ENCODE results near the gene GNB1. TPM values are rescaled to one million over a fixed set of nuclear protein-coding genes. Genes with fewer than 3 reads are reported as not detected.

The GNB1 gene
- total RNA-seq, 1 donor from 2014 or later: 170 TPM

GRCh38 chr1:1836119-1836518 is 54.8 kb downstream of the GNB1 start:
- Histone ChIP-seq H3K4me1 (peaks cover 3 to 18% of the 10 kb centered on the region in 2 donors), H3K9me3 (no peaks in the 10 kb centered on the region), H3K27me3 (no peaks in the 10 kb centered on the region), H3K4me3 (no peak overlapping the region), H3K36me3 (peaks cover 0 to 13% of the 10 kb centered on the region in 2 donors), H3K27ac (no peak overlapping the region)
- TF ChIP-seq CTCF (IDR thresholded peaks at IDR 0.05): no peak
- no peak for DNase-seq (ENCODE audit: low spot score in 2 of 2)
- intact Hi-C loops (cut with DNase I): no loop called here

GRCh38 chr1:1835546-1835945 is 55.3 kb downstream of the GNB1 start:
- intact Hi-C loops (cut with DNase I): no loop called here
- no peak for TF ChIP-seq CTCF (IDR thresholded peaks at IDR 0.05)
- H3K4me1 ChIP-seq: peaks cover 3 to 15% of the 10 kb centered on the region in 2 donors

GRCh38 chr1:1833916-1834325 is 57.0 kb downstream of the GNB1 start:
- Histone ChIP-seq H3K27ac (no peak overlapping the region), H3K27me3 (no peaks in the 10 kb centered on the region), H3K36me3 (peaks cover 0 to 18% of the 10 kb centered on the region in 2 donors), H3K4me1 (peaks cover 0 to 6% of the 10 kb centered on the region in 2 donors), H3K9me3 (no peaks in the 10 kb centered on the region), H3K4me3 (no peak overlapping the region)
- no peak for DNase-seq (ENCODE audit: low spot score in 2 of 2)
- TF ChIP-seq CTCF (IDR thresholded peaks at IDR 0.05): no peak
- intact Hi-C loops (cut with DNase I): no loop called here

More at GRCh38 chr1:1835546-1835945, 55.3 kb downstream of the GNB1 start:
- Histone ChIP-seq H3K36me3 (peaks cover 0 to 13% of the 10 kb centered on the region in 2 donors), H3K4me3 (no peak overlapping the region), H3K9me3 (no peaks in the 10 kb centered on the region), H3K27me3 (no peaks in the 10 kb centered on the region), H3K27ac (no peak overlapping the region)
- no peak for DNase-seq (ENCODE audit: low spot score in 2 of 2)

- H3K36me3 ChIP-seq: peaks cover 0 to 18% of the 10 kb centered on the region in 2 donors
- no peak overlapping the region for H3K4me3 ChIP-seq
- no peaks in the 10 kb centered on the region for H3K9me3 ChIP-seq
- H3K4me1 ChIP-seq: peaks cover 0 to 6% of the 10 kb centered on the region in 2 donors
- no peak overlapping the region for H3K27ac ChIP-seq
- no peak for DNase-seq (ENCODE audit: low spot score in 2 of 2)
- intact Hi-C loops (cut with DNase I): no loop called here
- H3K27me3 ChIP-seq: no peaks in the 10 kb centered on the region
- TF ChIP-seq CTCF (IDR thresholded peaks at IDR 0.05): no peak
Observed at GRCh38 chr1:1833456-1833855, 57.4 kb downstream of the GNB1 start.

GRCh38 chr1:1832820-1833219 is 58.1 kb downstream of the GNB1 start:
- intact Hi-C loops (cut with DNase I): no loop called here

More at GRCh38 chr1:1832820-1833219, 58.1 kb downstream of the GNB1 start:
- no peak for TF ChIP-seq CTCF (IDR thresholded peaks at IDR 0.05)
- H3K36me3 ChIP-seq: peaks cover 0 to 18% of the 10 kb centered on the region in 2 donors
- no peak for DNase-seq (ENCODE audit: low spot score in 2 of 2)
- no peaks in the 10 kb centered on the region for H3K9me3 ChIP-seq
- peaks cover 0 to 6% of the 10 kb centered on the region in 2 donors for H3K4me1 ChIP-seq
- H3K27ac ChIP-seq: no peak overlapping the region
- H3K27me3 ChIP-seq: no peaks in the 10 kb centered on the region
- no peak overlapping the region for H3K4me3 ChIP-seq

Data from ascending aorta (tissue), 2 donors.